GM19372 (cell line): ENCODE measurements around the gene FBXO31.
"Not testable (repeated sequence)": the region's sequence is repeated elsewhere in the genome, so short reads cannot be mapped to it uniquely, and the experiment has no call there.

Experiments used
- ATAC-seq: cut with Tn5 transposase; IDR thresholded peaks from one replicate; pipeline ENCODE4 v1.9.1; 2021; ENCODE audit warnings: mild to moderate bottlenecking, low read depth, moderate library complexity; ENCODE audit not compliant: unreplicated experiment

Gene FBXO31

GRCh38 chr16:87387942-87388817 lies 4.6 kb upstream of the FBXO31 start:
- peak; percentile 38 for ATAC-seq

- not testable (repeated sequence) for ATAC-seq
Measured at GRCh38 chr16:87384875-87385167, 1.2 kb upstream of the FBXO31 start.

GRCh38 chr16:87384162-87384874 lies 742 bp upstream of the FBXO31 start:
- peak; percentile 1 for ATAC-seq

- no peak for ATAC-seq
Measured at GRCh38 chr16:87382023-87382785, 1.4 kb downstream of the FBXO31 start.

GRCh38 chr16:87380881-87381280 lies 2.7 kb downstream of the FBXO31 start:
- ATAC-seq: no peak

- no peak for ATAC-seq
Measured at GRCh38 chr16:87380403-87380802, 3.2 kb downstream of the FBXO31 start.

GRCh38 chr16:87379312-87379752 lies 4.2 kb downstream of the FBXO31 start:
- not testable (repeated sequence) for ATAC-seq

GRCh38 chr16:87376660-87377059 lies 6.9 kb downstream of the FBXO31 start:
- no peak for ATAC-seq

- no peak for ATAC-seq
Measured at GRCh38 chr16:87375426-87376135, 8.0 kb downstream of the FBXO31 start.

GRCh38 chr16:87374313-87374712 lies 9.3 kb downstream of the FBXO31 start:
- no peak for ATAC-seq

- no peak for ATAC-seq
Measured at GRCh38 chr16:87372305-87372704, 11.3 kb downstream of the FBXO31 start.

- no peak for ATAC-seq
Measured at GRCh38 chr16:87371261-87371866, 12.2 kb downstream of the FBXO31 start.

GRCh38 chr16:87369796-87370719 lies 13.5 kb downstream of the FBXO31 start:
- ATAC-seq: no peak

GRCh38 chr16:87369117-87369765 lies 14.3 kb downstream of the FBXO31 start:
- no peak for ATAC-seq

- ATAC-seq: no peak
Measured at GRCh38 chr16:87368029-87368770, 15.4 kb downstream of the FBXO31 start.

GRCh38 chr16:87367529-87367928 lies 16.0 kb downstream of the FBXO31 start:
- no peak for ATAC-seq

- ATAC-seq: no peak
Measured at GRCh38 chr16:87366930-87367329, 16.6 kb downstream of the FBXO31 start.

GRCh38 chr16:87366288-87366687 lies 17.3 kb downstream of the FBXO31 start:
- no peak for ATAC-seq
